HG02610 (cell line): Measurements from ENCODE around the gene PCED1B.
"Not testable (repeated sequence)": the region's sequence is repeated elsewhere in the genome, so short reads cannot be mapped to it uniquely, and the experiment has no call there.

Source experiments
- ATAC-seq: cut with Tn5 transposase; IDR thresholded peaks from one replicate; pipeline ENCODE4 v1.9.1; 2021; ENCODE audit warnings: mild to moderate bottlenecking, moderate library complexity; ENCODE audit not compliant: unreplicated experiment

Gene PCED1B

DNA sequence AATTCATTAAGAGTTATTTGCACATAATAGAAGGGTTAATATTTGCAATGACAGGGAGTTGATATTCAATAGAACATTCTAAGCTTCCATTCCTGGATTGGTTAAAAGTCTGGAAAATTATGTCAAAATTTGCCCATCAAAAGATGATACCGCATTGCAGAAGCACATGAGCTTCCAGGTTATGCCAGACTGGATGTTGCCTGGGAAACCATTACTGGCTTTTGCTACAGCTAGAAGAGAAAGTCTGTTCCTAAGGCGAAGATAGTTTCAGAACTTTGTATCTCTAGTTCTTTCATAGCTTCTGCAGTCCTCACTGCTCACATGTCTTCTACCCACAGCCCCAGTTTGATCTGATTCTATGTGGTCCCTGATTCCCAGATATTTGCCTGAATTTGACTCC, 122.8 kb downstream of the PCED1B start:
- no peak for ATAC-seq

DNA sequence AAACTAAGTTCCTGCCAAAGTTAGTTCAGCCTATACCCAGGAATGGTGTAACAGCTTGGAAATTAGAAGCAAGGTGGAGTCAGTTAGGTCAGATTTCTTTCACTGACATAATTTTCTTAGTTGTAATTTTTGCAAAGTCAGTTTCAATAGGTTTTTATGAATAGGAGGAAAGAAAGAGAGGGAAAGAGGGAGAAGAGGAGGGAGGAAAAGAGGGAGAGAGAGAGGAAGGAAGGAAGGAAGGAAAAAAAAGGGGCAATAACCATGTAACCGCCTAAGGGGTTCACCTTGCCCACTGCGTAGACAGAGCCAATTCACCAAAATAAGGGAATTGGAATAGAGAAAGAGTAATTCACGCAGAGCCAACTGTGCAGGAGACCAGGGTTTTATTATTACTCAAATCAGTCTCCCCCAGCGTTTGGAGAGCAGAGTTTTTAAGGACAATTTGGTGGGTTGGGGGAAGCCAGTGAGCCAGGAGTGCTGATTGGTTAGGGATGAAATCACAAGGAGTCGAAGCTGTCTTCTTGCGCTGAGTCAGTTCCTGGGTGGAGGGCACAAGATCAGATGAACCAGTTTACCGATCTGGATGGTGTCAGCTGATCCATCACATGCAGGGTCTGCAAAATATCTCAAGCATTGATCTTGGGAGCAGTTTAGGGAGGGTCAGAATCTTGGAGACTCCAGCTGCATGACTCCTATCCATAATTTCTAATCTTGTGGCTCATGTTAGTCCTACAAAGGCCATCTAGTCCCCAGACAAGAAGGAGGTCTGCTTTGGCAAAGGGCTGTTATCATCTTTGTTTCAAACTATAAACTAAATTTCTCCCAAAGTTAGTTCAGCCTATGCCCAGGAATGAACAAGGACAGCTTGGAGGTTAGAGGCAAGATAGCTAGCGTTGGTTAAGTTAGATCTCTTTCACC, 126.4 kb downstream of the PCED1B start:
- ATAC-seq: no peak

DNA sequence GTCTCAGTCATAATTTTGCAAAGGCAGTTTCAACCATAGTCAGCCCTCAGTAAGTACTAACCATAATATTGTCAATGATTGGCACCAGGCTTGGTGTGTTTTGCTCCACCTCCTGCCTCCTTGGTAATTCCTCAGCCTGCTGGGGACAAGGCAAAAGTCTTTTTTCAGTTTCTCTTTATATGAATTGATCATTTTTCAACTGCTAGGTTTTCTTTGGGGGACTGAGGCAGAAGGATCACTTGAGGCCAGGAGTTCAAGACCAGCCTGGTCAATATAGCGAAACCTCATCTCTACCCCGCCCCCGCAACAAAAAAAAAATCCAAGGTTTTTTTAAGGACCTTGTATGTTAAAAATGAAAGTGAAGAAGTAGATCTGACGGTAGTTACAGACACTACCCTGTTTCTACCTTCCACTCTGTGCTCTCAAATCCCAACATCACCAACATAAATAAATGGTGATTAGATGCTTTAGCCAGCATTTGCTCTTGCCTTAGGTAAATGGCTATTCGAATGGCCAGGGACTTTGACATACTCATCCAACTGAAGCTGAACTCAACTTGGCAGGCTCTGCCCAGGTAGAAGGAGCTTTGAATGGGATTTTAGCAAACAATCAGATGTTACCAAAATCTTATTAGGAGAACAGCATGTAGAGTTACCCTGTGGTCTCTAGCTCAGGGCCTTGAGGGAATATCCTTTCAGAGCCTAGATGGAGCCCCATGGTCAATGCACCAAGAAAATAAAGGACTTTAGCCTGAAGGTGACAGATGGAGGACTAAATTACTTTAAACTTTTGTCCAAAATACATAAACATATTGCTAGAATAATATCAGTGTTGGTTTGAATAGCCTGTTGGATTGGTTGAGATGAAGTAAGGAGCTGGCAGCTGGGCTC, 127.3 kb downstream of the PCED1B start:
- ATAC-seq: no peak

DNA sequence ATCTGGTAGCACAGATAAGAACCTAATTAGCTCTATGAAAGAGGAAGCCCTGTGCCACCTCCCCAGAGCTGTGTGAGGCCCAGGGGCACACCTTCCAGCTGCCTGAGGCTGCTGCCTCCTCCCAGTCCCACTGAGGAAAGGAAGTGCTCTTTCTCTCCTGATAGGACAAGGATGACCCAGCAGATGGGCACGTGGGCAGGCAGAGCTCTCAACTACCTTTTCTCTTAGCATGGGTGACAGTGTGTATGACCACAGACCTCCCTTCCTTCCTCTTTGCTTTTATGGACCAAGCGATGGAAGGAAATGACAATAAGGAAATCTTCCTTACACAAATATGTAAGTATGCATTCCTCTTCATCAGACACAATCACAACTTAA, 127.9 kb downstream of the PCED1B start:
- ATAC-seq: peak; percentile 62

DNA sequence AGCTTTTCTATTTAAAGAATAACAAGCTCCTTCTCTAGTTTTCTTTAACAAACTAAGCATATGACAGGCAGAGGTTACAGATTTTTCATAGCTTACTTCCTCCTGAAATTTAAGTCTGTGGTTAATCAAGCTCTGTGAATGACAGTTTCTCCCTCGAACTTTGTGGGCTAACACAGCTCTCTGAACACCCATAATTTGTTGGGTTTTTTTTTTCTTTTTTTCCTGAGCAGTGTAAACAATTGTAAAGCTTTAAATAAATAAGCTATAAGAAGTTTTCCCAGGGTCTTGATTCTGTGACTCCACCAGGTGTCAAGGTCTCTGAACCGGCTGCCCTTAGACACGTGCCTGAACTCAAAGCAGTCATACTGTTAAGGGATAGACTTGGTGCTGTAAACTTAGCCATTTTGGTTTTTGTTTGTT, 128.4 kb downstream of the PCED1B start:
- ATAC-seq: peak; percentile 79

DNA sequence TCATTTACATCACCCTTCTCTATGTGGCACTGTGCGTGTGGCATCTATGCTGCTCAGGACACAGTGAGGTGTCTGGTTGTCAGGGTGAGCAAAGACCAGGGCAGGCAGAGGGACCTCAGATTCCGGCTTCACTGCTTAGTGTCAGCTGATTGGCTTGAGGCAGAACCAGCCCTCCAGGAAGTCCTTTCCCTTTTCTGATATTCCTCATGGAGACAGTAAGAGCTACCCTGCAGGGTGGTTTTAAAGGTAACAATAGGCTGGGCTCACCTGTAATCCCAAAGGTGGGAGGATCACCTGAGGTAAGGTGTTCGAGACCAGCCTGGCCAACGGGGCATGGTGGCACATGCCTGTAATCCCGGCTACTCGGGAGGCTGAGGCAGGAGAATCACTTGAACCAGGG, 129.6 kb downstream of the PCED1B start:
- no peak for ATAC-seq

DNA sequence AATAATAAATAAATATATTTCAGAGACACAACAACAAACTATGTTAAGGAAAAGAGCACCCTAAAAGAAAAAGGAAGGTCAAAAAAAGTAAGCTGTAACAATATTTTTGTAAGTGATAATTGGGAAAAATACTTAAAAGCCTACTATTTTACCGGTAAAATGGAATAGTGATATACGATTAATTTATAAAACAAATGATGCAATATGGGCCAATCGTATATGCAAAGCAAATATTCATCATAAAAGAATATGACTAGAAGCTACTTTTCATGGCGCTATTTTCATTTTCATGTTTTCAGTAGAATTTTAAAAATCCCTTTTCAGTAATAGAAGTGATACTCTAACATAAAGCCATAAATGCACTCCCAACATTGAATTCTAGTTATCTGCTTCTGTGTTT, 131.4 kb downstream of the PCED1B start:
- no peak for ATAC-seq

DNA sequence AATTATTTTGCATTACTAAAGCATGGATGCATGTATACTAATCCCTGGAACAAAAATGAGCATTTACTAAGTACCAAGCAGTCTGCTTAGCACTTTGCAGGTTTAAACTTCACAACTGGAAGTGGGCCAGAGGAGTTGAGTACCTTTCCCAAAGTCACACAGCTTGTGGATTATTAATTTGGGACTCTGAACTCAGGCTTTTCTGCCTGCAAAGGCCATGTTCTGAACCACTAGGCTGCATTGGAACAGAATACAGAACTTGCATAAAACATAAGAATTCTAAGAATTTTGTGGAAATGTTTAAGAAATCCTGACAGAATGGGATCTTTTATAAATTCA, 133.2 kb downstream of the PCED1B start:
- no peak for ATAC-seq

DNA sequence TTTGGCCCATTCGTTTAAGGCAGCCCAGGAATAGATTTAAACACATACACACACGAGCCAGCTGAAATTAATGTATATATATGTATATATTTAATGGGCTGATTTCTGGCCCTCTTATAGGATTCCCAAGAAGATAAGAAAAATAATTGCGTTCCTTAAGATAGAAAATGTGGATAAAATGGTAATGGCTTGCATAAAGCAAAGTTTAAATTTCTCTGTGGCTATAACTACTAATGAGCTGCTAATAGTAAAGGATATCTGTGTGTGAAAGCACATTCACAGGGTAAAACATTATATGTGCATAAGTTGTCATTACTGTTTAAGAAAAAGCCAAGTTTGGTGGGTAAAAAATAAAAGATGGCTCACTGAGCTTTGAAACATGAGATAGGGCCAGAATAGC, 134.0 kb downstream of the PCED1B start:
- no peak for ATAC-seq

DNA sequence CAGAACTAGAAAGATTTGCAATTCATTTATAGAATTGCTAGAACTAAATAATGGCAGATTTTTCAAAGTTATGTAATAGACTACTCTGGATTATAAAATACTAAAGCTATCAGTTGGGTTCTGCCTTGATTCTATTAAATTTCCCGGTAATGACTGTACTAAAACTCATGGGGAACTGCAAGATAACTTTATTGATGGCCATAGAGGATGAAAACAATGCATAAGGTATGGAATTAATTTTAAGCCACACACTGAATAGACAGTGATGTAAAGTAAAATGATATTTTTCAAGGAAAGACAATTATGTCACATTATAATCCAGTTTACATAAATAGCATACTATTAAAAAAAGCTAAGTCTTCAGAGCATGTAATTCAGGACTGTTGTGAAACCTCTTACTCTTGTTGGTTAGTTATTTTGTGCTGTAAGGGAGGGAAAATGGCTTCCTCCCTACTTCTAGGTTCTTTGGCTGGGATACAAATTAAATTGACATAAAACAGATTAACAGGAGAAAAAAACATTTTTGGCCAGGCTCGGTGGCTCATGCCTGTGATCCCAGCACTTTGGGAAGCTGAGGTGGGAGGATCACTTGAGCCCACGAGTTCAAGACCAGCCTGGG, 134.7 kb downstream of the PCED1B start:
- no peak for ATAC-seq

DNA sequence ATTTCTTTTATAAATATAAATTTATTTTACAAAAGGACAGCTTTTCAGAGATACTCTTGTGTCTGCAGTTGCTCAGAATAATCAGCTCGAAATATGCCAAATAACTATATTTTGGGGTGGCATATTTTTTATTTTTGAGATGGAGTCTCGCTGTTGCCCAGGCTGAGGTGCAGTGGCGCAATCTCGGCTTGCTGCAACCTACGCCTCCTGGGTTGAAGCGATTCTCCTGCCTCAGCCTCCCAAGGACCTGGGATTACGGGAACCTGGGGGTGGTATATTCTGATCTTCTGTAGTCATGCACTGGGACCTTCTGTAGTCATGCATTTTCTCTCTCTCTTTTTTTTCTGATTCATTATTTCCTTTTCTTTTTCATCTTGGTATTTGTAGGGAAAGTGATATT, 135.3 kb downstream of the PCED1B start:
- no peak for ATAC-seq

DNA sequence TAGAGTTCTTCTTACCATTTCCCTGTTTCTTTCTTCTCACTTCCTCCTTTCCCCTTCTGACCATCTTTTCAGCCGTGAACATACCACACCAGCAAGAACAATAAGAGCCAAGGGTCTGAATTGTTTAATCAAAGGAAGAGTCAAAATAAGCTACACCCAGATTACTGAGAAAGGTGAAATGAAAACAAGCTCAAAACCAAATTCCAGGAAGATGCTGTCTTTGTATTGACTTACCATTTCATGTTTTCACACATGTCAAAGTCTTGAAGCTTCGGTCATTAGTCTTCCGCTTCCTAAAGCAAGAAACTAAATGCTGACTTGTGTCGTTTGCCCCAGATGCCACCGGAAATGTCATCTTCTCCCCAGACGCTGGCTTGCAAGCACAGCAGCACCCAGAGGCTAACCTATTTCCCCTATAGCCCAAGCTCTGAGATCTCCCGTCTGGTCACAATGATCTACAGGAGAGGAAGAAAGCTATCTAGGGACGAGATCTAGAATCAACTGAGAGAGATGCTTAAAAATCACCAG, 136.8 kb downstream of the PCED1B start:
- peak; percentile 49 for ATAC-seq

DNA sequence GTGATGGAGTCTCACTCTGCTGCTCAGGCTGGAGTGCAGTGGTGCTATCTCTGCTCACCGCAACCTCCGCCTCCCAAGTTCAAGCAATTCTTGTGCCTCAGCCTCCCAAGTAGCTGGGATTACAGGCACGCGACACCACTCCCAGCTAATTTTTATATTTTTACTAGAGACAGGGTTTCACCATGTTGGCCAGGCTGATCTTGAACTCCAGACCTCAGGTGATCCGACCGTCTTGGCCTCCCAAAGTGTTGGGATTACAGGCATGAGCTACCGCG, 138.1 kb downstream of the PCED1B start:
- ATAC-seq: not testable (repeated sequence)

DNA sequence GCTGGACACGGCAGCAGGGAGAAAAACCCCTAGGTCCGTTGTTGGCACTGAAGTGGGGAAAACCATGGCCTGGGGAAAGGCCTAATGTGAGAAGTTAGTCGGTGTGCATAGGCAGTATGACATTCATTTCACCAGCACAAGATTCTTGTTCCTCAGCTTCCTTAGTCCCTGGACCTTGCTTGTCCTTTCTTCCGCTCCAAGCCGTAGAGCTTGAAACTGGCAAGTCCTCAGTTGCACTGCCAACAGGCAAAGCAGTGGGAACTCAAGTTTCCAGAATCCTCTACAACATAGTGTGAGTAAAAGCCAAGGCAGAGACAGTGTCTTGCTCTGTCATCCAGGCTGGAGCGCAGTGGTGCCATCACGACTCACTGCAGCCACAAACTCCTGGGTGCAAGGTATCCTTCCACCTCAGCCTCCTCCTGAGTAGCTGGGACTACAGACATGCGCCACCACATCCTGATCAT, 138.8 kb downstream of the PCED1B start:
- ATAC-seq: peak; percentile 68

DNA sequence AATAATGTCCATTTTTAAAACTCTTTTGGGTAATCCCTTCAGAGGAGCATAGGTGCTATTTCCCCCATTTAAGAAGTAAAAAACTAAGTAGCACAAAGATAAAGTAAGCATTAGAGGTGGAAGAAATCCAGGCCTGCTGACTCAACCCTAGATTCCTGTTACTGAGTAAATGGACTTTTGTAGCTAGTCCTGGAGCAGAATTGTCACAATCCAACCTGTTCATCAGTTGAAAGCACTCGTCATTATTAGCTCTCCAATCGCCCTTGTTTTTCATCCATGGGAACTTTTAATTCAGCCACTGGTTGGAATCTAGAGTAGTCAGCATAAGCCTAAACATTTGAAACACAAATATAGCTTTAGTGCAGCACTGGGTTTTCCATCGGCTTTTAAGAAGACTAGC, 139.8 kb downstream of the PCED1B start:
- ATAC-seq: no peak

DNA sequence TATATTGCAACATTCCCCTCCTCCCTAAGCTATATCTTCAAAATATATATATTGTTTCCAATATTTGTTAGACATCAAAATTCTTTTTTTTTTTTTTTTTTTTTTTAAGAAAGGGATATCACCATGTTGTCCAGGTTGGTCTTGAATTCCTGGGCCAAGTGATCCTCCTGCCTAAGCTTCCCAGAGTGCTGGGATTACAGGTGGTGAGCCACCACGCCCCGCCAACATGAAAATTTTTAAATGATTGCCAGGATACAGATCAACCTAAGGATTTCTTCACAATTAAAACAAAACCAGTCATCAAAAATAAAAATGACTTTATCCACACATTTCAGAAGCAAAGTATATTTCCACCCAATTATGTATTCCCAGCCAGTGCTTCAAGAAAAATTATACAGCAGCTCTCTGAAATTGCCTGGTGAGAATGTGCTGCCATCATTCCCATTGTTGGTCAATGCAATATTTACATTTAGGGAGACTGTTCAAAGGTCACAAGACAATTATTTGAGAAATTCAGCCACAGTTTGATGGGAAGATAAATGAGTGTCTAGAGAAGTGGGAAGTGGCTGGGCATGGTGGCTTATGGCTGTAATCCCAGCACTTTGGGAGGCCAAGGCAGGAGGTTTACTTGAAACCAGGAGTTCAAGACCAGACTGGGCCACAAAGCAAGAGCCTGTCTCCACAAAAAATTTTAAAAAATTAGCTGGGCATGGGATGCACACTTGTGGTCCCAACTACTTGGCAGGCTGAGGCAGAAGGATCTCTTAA, 142.0 kb downstream of the PCED1B start:
- no peak for ATAC-seq

DNA sequence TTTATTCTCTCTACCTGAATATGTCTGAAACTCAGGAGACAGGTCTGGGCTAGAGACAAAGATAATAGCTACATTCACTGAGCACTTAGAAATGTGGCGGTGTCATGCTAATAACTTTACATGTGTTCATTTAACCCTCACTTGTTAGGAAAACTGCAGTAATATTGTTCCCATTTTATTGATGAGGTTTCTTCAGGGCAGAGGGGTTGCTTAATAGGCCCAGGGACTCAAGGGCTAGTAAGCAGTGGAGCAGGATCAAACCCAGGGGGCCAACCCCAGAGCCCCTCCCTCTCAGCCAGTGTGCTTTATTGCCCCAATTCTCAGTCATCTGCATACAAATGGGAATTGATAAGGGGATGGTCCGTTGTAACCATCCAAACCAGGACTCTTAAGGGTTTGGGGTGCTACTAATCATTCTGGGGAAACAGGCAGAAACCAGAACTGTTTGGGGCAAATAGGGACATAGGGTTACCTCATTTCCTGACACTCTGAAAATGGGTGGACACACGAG, 143.2 kb downstream of the PCED1B start:
- no peak for ATAC-seq

DNA sequence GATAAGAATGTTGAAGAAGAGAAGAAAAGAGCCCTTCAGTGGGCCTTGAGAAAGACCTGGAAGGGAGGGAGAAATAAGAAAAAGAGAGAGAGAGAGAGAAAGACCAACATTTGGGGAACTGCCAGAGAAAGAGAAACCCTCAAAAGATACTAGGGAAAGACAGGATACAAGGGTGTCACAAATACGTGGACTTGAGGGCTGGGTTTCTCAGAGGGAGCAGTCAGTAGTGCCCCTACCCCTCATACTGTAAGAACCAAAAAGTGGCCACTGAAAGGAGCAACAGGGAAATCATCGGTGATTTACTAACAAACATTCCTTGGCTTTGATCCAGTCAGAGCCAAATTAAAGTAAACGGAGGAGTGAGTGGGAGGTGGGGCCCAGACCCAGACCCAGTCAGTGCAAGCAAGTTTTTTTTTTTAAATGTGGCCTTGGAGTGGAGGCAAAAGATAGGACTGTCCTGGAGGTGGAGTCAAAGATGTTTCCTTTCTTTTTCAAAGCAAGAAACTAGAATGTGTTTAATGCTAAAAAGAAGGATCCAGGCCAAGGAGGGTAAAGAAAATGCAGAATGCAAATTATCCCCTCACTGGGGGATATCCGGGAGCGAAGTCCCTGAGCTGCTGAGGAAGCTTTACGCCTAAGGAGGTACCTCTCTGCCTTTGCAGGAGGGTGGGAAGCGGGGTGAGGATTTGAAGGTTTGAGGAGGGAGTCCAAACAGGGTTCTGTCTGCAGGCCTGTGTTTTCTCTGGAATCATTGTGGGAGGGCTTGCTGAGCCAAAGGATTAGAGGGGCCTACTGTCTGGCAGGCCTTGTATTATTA, 143.8 kb downstream of the PCED1B start:
- ATAC-seq: no peak

DNA sequence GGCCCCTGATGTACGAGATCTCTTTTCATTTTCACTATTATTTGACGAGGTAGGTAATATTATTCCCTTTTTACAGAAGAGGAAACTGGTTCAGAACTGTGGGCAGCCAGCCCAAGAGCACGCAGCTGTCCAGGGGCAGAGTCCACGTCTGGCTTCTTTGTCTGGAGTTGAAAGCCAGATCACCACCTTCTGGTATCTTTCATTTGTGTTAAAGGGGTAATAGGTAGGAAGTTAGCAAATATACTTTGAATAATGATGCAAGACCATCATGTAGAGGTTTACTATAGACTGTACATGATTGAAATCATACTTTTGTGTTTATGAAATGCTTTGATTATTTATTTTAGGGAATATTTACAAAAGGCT, 144.4 kb downstream of the PCED1B start:
- ATAC-seq: no peak
